Dendritic cell treated with granulocyte-macrophage colony-stimulating factor and Interleukin-4, amounts not matched to agents 40 ng/mL and 50 ng/mL, for 4 days (primary cell): Measurements from ENCODE around the gene TUBA4B.

ENCODE experiments used
- H3K27ac Mint-ChIP-seq: one replicate; pipeline ENCODE4 v1.8.0; 2022; ENCODE audit warnings: mild to moderate bottlenecking, mixed read lengths
- H3K27me3 Mint-ChIP-seq: one replicate; pipeline ENCODE4 v1.8.0; 2022; ENCODE audit warnings: mild to moderate bottlenecking, mixed read lengths
- H3K36me3 Mint-ChIP-seq: one replicate; pipeline ENCODE4 v1.8.0; 2022; ENCODE audit warnings: low read depth, mixed read lengths
- H3K4me1 Mint-ChIP-seq: one replicate; pipeline ENCODE4 v1.8.0; 2022; ENCODE audit warnings: low read depth, mixed read lengths
- H3K4me3 Mint-ChIP-seq: one replicate; pipeline ENCODE4 v1.8.0; 2022; ENCODE audit warnings: mild to moderate bottlenecking, moderate library complexity, mixed read lengths
- H3K9me3 Mint-ChIP-seq: one replicate; pipeline ENCODE4 v1.8.0; 2022; ENCODE audit warnings: mixed read lengths
- intact Hi-C: fragments of 100-400 bp; cut with micrococcal nuclease; formaldehyde crosslinking; loops from one replicate; pipeline ENCODE4 v1.15.0; 2022

TUBA4B gene

DNA sequence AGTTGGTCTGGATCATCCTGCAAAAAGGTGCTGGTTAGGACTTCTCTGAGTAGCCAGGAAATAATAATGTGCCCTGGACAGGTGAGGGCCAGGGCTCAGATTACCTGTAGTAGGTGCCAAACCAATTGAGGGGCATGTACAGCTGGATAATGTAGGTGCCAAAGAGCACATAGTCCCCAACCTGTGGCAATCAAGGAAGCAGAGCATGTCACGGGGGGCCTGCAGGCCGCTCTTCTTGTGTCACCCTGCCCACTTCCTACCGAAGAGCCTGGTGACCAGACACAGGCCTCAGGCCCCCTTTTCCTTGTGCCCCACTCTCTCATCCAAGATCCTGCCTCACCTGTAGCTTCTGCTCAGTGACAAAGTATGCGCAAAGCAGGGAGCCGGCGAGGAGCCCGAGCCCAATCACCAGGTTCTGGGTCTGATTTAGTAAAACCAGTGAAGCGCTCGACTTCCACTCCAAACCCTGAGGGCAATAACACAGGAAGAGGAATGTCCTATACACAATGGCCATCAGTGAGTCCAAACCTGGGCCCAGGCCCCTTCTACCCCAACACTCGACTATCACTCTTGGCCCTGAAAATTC is 39.5 kb upstream of the TUBA4B start:
- intact Hi-C loops, result no loop called here
- H3K27ac Mint-ChIP-seq, result no peak overlapping the region
- peaks cover 41% of the 10 kb centered on the region for H3K4me1 Mint-ChIP-seq
- H3K9me3 Mint-ChIP-seq, result no peaks in the 10 kb centered on the region
- H3K27me3 Mint-ChIP-seq, result peaks cover 15% of the 10 kb centered on the region
- H3K4me3 Mint-ChIP-seq, result no peak overlapping the region
- H3K36me3 Mint-ChIP-seq, result peaks cover 75% of the 10 kb centered on the region

DNA sequence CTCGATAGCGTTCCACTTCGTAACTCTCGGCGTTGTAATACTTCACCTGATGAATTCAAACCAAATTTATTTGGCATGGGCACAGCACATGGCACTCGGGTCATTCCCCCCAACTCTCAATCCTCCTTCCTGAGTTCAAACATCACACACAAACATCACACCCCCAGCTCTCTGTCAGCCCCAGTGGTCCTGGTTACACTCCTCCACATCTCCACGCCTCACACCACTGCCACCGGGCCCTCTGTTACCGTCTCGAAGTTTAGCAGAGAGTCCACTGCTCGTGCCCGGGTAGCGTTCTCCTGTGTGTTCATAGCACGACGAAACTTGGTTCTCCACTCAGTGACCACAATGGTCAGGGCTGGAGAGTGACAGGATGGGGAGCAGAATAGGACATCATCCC is 38.9 kb upstream of the TUBA4B start:
- Mint-ChIP-seq H3K27me3 (peaks cover 15% of the 10 kb centered on the region), H3K4me1 (peaks cover 40% of the 10 kb centered on the region), H3K4me3 (no peak overlapping the region), H3K9me3 (no peaks in the 10 kb centered on the region), H3K27ac (no peak overlapping the region), H3K36me3 (peaks cover 70% of the 10 kb centered on the region)
- intact Hi-C loops, result no loop called here

DNA sequence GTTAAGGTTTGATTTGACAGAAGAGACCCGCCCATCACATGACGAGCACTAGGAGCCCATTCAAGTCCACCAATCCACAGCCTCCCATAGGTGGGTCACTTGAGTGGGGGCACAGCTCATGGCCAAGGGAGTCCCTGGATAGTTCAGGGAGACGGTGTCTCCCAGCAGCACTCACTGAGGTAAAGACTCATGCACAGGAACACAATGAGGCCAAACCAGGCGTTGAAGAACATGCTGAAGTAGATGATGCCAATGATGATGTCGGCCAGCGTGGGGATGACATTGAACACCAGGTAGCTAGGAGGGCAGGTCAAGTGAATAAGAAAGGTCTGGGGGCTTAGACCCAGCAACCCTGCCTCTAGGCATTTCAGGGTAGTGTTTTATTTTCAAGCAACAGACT is 38.3 kb upstream of the TUBA4B start:
- H3K27me3 Mint-ChIP-seq, result peaks cover 15% of the 10 kb centered on the region
- H3K36me3 Mint-ChIP-seq, result peaks cover 70% of the 10 kb centered on the region
- H3K4me3 Mint-ChIP-seq, result no peak overlapping the region
- intact Hi-C loops, result loop anchor here (5.0 kb wide), 1 partner anchor 38 kb away; the partner anchor contains the start of genes TUBA4A and TUBA4B
- H3K9me3 Mint-ChIP-seq, result no peaks in the 10 kb centered on the region
- H3K4me1 Mint-ChIP-seq, result peaks cover 40% of the 10 kb centered on the region
- no peak overlapping the region for H3K27ac Mint-ChIP-seq

DNA sequence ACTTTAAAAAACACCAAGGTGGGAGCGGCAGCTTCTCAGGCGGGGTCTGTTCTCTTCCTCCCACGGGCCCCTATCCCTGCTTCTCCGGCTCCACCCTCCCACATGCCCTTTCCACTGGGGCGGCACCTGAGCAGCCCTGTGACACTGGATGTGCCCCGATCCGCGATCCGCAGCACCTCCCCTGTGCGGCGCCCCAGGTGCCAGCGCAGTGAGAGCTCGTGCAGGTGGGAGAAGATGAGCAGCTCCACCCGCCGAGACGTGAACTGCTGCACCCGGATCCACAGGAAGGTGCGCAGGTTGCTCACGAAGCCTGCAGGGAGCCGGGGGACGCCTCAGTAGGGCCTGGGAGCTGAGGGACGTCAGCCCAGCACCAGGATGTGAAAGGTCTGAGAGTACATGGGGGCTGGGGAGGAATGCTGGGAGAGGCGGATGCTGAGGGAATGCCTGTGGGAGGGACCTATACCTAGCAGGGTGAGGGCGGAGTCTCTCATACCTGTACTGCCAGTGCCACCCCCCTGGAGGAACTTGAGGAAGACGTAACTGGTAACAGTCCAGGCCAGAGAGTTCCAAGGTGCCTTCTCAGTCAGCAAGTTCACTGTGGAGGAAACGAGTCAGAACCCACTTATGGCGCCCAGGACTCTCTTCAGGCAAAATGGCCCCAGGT is 37.0 kb upstream of the TUBA4B start:
- H3K4me3 Mint-ChIP-seq, result no peak overlapping the region
- H3K4me1 Mint-ChIP-seq, result peaks cover 47% of the 10 kb centered on the region
- H3K36me3 Mint-ChIP-seq, result peaks cover 70% of the 10 kb centered on the region
- peaks cover 24% of the 10 kb centered on the region for H3K27me3 Mint-ChIP-seq
- no peaks in the 10 kb centered on the region for H3K9me3 Mint-ChIP-seq
- H3K27ac Mint-ChIP-seq, result peak overlapping the region; percentile 61
- intact Hi-C loops, result loop anchor here (5.0 kb wide), 1 partner anchor 36 kb away; the partner anchor contains the start of genes TUBA4A and TUBA4B

DNA sequence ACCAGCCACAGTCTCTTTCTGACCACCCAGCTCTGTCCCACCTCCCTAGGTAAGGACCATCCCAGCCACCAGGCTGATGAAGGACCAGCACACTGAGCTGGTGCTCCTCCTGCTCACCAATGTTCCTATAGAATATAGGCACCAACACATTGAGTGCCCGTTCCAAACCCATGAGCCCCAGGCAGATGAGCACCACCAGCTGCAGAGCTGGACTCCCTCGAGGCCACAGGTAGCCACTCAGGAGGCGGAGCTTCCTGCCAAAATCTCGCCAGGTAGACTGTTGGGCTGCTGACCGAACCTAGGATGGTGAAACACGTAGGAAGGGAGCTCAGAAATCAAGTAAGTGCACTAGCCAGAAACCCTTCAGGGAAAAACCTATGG is 36.5 kb upstream of the TUBA4B start:
- H3K27ac Mint-ChIP-seq, result peak overlapping the region; percentile 61
- H3K9me3 Mint-ChIP-seq, result no peaks in the 10 kb centered on the region
- peaks cover 27% of the 10 kb centered on the region for H3K27me3 Mint-ChIP-seq
- peaks cover 71% of the 10 kb centered on the region for H3K36me3 Mint-ChIP-seq
- no peak overlapping the region for H3K4me3 Mint-ChIP-seq
- peaks cover 53% of the 10 kb centered on the region for H3K4me1 Mint-ChIP-seq
- intact Hi-C loops, result loop anchor here (5.0 kb wide), 1 partner anchor 36 kb away; the partner anchor contains the start of genes TUBA4A and TUBA4B

DNA sequence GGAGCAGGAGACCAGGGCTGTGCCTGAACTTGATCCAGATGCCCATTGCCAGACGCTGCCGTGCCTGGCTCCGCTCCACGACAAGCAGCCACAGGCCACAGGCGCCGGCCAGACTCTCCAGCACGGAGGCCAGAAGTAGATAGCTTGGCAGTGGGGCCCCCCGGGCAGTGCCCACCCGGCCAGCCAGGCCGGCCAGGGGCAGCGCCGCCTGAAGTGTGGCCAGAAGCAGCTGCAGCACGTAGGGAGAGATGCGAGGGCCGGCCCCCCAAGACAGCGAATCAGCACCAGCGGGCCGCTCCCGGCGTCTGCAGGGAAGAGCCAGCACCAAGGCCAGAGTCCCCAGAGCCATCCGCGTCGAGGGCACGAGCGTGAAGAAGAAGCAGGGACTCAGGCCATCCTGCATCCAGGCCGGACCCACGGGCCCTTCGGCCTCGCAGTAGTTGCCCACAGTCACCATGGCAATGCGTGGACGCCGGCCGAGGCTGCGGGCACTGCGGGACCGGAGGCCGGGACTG is 34.8 kb upstream of the TUBA4B start:
- Mint-ChIP-seq H3K27ac (peak overlapping the region; percentile 94), H3K4me1 (peaks cover 56% of the 10 kb centered on the region), H3K27me3 (peaks cover 34% of the 10 kb centered on the region), H3K4me3 (peak overlapping the region; percentile 74), H3K9me3 (no peaks in the 10 kb centered on the region), H3K36me3 (peaks cover 74% of the 10 kb centered on the region)
- intact Hi-C loops, result loop anchor here (2.0 to 5.0 kb wide), 2 partner anchors 34 to 57 kb away; partner anchors contain the start of genes NHEJ1, TUBA4A and TUBA4B

DNA sequence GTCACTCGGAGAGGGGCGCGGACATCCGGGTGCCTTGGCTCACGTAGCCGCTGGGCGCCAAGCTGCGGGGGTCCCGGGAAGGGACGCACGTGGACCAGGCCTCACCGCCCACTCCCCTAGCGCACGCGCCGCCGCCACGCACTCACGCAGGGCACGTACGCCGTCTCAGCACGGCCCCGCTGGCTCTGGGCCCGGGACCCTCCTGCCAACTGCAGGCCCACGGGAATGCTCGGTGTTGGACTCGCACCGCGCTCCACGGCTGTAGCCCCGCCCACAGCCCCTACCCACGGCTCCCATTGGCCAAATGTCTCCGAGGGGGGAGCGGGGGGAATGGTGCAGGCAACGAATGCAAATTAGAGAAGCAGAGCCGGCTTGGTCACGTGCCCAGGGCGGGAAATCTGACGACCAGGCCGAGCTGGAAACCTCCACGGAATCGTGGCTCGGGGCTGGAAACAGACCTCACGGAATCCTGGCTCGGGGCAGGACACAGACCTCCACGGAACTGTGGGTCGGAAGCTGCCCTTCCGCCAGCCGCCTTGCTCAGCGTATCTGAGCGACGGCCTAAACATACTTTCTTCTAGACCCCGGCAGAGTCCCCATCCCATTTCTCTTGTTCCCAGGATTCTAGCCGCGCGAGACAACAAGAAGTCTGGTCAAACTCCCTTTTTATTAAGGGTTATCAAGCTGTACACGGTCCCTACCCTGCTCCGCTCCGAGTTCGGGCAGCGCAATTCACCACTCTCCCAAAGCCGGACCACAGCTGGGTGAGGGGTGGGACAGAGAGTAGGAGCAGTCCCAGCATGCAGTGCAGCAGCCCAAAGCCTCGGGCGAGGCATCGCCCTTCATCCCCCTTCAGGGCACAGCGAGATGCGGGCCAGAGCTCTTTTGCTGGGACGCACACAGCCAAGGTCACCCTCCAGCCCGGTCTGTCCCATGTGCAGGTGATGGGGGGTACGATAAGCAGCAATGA is 34.0 kb upstream of the TUBA4B start, which contains the start of gene ABCB6:
Gene ABCB6 (minus strand): TSS at position 227 of the 970 bp plus-strand sequence. CDS start 285 bp downstream, outside the sequence.
- Mint-ChIP-seq H3K27ac (peak within 1 kb of the TSS; percentile 94), H3K27me3 (peaks cover 42% of the 10 kb centered on the region), H3K36me3 (peaks cover 74% of the 10 kb centered on the region), H3K4me1 (peaks cover 56% of the 10 kb centered on the region), H3K4me3 (peak within 1 kb of the TSS; percentile 74), H3K9me3 (no peaks in the 10 kb centered on the region)
- intact Hi-C loops, result loop anchor here (2.0 to 5.0 kb wide), 2 partner anchors 33 to 58 kb away; partner anchors contain the start of genes NHEJ1, TUBA4A and TUBA4B

DNA sequence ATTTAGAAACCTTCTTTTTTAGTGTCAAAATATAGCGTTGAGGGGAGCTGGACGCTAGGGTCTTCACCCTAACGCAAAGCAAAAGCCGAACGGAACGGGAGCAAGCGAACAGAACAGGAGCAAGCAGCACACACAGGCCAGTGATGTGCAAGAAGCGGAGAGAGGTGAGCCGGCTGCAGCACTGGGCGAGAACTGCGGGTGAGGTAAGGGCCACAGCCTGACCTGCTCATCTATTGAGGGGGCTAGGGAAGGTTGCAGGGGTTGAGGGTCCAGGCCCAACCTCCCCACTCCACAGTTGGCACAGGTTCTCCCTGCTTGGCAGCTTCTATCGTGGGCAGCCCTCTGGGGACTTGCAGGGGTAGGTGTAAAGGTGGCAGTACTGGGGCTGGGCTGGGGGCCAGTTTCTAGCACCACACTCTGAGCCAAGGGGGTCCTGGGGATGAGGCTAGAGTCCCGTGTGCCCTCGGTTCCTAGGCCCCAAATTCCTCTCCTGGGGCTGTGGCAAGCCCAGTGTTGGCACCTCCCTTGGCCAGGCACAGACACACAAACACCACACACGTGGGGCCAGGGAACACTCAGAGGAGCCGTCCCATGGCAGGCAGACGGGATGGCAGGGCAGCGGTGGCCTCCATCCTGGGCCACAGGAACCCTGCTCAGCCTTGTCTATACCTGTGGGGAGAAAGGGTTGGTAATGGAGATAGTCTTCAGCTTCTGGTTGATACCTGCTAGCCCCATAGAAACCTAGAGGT is 33.1 kb upstream of the TUBA4B start:
- Mint-ChIP-seq H3K36me3 (peaks cover 74% of the 10 kb centered on the region), H3K4me1 (peaks cover 63% of the 10 kb centered on the region), H3K27me3 (peaks cover 48% of the 10 kb centered on the region), H3K4me3 (no peak overlapping the region), H3K9me3 (no peaks in the 10 kb centered on the region), H3K27ac (peak overlapping the region; percentile 94)
- intact Hi-C loops, result loop anchor here (2.0 to 5.0 kb wide), 2 partner anchors 32 to 59 kb away; partner anchors contain the start of genes NHEJ1, TUBA4A and TUBA4B

DNA sequence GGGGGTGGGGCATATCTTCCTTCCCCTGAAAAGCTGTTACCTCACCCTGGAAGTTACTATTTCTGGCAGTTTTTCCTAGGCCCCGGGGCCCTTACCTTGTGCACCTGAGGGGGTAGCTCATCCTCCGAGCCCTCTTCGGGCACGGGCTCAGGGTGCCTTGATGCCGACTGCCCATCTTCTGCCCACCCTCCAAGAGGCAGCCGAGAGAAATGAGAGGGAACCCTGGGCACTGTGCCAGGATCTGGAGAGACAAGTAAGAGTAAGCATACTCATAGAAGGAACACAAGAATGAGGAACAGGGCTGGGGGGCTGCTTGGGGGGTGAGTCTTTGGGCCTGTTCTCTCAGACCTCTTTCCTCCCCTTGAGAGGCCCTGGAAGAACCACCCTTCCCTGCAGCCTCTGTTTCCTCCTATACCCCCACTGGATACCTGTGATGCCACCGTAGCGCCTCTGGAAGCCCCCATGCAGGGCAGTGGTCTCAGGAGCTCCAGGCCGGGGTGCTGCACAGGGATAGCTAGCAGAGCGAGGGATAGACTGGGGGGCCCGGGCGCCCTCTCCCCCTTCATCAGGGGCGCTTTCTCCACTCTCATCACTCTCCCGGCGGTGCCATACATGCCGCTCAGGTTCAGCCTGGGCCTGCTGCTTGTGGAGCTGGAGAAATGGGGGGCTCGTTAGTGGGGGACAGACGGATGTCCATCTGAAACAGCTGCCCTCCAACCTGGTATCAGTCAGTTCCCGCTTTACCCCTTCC is 32.2 kb upstream of the TUBA4B start:
- peaks cover 70% of the 10 kb centered on the region for H3K4me1 Mint-ChIP-seq
- peaks cover 78% of the 10 kb centered on the region for H3K36me3 Mint-ChIP-seq
- peak overlapping the region; percentile 13 for H3K27ac Mint-ChIP-seq
- peaks cover 47% of the 10 kb centered on the region for H3K27me3 Mint-ChIP-seq
- no peaks in the 10 kb centered on the region for H3K9me3 Mint-ChIP-seq
- no peak overlapping the region for H3K4me3 Mint-ChIP-seq
- intact Hi-C loops, result no loop called here

DNA sequence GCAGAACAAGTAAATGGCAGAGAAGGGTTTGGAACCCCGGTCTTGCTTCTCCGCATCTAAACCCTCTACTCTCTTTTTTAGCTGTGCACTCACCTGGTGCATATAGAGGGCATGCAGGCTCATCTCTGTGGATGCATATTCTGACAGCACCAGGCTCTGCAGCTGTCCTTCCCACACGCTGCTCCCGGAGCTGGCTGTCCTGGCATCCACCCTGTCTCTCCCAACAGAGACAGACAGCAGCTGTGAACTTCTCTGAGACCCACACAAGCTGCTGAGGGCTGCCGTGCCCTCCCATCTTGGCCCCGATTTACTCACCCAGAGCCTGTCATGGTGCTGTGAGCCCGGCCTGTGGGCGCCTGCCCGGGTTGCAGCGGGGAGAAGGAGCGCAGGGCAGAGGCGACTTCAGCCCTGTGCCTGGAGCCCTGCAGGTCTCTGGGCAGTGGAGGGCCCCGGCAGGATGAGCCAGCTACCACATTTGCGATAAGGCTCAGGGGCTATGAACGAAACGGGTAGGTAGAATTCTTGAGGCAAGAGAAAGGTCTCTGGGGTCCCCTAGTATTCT is 31.0 kb upstream of the TUBA4B start:
- H3K4me1 Mint-ChIP-seq, result peaks cover 68% of the 10 kb centered on the region
- no peaks in the 10 kb centered on the region for H3K9me3 Mint-ChIP-seq
- H3K27me3 Mint-ChIP-seq, result peaks cover 35% of the 10 kb centered on the region
- intact Hi-C loops, result no loop called here
- peak overlapping the region; percentile 1 for H3K27ac Mint-ChIP-seq
- H3K36me3 Mint-ChIP-seq, result peaks cover 79% of the 10 kb centered on the region
- no peak overlapping the region for H3K4me3 Mint-ChIP-seq

DNA sequence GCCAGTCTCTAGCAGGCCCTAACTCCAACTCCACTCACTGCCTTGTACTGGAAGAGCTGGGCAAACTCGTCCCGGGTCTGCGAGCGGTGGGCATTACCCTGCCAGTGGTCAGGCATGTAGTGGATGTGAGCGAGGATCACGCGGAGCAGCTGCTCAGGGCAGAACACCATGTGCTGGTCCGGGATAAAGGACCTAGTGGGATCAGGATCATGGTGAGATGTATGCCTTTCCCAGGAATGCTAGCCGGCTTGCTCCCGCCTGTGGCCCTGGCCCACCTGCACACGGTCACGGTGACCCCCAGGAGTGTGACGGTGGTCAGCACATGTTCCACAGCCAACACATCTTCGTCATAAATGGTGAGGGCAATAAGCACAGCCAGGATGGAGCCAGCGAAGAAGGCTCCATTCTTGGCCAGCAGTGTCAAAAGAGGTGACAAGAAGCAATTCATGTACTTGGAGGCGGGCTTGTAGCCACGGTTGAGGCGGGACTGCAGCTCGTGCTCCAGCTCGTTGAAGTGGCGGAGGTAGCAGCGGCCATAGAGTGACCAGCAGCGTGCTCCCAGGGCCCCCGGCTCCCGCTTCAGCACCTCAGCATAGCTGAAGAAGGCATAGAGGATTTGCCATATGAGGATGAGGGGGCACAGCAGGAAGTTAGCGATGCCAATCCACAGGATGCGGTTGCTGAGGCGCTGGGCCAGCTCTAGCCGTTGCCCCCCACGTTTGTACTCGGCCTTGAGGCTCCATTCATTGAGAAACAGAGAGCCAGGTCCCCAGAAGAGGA is 29.0 kb upstream of the TUBA4B start:
- H3K9me3 Mint-ChIP-seq, result no peaks in the 10 kb centered on the region
- peak overlapping the region; percentile 73 for H3K27ac Mint-ChIP-seq
- peaks cover 70% of the 10 kb centered on the region for H3K4me1 Mint-ChIP-seq
- H3K36me3 Mint-ChIP-seq, result peaks cover 95% of the 10 kb centered on the region
- intact Hi-C loops, result no loop called here
- H3K4me3 Mint-ChIP-seq, result no peak overlapping the region
- peaks cover 42% of the 10 kb centered on the region for H3K27me3 Mint-ChIP-seq
